HEK293T (cell line): ENCODE data around the gene C15orf61.

ENCODE experiments used
- CTCF ChIA-PET: fragments of 350-600 bp; formaldehyde crosslinking; extraction: SDS; loops from one replicate; lab custom pipeline; 2021; ENCODE audit warnings: antibody characterized with exemption, inconsistent platforms; lab: Yijun Ruan, JAX
- POLR2A ChIA-PET: fragments of 350-600 bp; formaldehyde crosslinking; extraction: SDS; loops from one replicate; lab custom pipeline; 2020; ENCODE audit warnings: antibody characterized with exemption, inconsistent platforms; lab: Yijun Ruan, JAX
- DNase-seq: peaks from one replicate; pipeline ENCODE4 v3.0.0; 2012; ENCODE audit warnings: mixed read lengths; ENCODE audit errors: extremely low spot score
- ARNT ChIP-seq: fragments of 450-650 bp; IDR thresholded peaks from 2 replicates; pipeline ENCODE4 v1.6.1; 2017; ENCODE audit warnings: mild to moderate bottlenecking
- BHLHE40 ChIP-seq: fragments of 450-650 bp; IDR thresholded peaks from 2 replicates; pipeline ENCODE4 v1.6.1; 2016; ENCODE audit warnings: mild to moderate bottlenecking, moderate library complexity, borderline replicate concordance
- CTBP1 ChIP-seq: fragments of 450-650 bp; IDR thresholded peaks from 2 replicates; pipeline ENCODE4 v1.6.1; 2016; ENCODE audit warnings: borderline replicate concordance
- ELF4 ChIP-seq: fragments of 450-650 bp; IDR thresholded peaks from 2 replicates; pipeline ENCODE4 v1.6.1; 2017; ENCODE audit warnings: antibody characterized with exemption
- FOXA1 ChIP-seq: fragments of 450-650 bp; IDR thresholded peaks from 2 replicates; pipeline ENCODE4 v1.6.1; 2016; ENCODE audit warnings: mild to moderate bottlenecking
- FOXK2 ChIP-seq: fragments of 450-650 bp; IDR thresholded peaks from 2 replicates; pipeline ENCODE4 v1.6.1; 2016; ENCODE audit warnings: mild to moderate bottlenecking
- FOXM1 ChIP-seq: fragments of 450-650 bp; IDR thresholded peaks from 2 replicates; pipeline ENCODE4 v1.6.1; 2017; ENCODE audit warnings: mild to moderate bottlenecking, borderline replicate concordance
- HDGF ChIP-seq: fragments of 450-650 bp; IDR thresholded peaks from 2 replicates; pipeline ENCODE4 v1.6.1; 2017; ENCODE audit warnings: antibody characterized with exemption, borderline replicate concordance
- L3MBTL2 ChIP-seq: fragments of 450-650 bp; conservative IDR thresholded peaks from 2 replicates; pipeline ENCODE4 v1.6.1; 2016; ENCODE audit warnings: mild to moderate bottlenecking
- LEF1 ChIP-seq: fragments of 450-650 bp; IDR thresholded peaks from 2 replicates; pipeline ENCODE4 v1.6.1; 2017; ENCODE audit warnings: mild to moderate bottlenecking, borderline replicate concordance
- NFRKB ChIP-seq: fragments of 450-650 bp; IDR thresholded peaks from 2 replicates; pipeline ENCODE4 v1.6.1; 2016; ENCODE audit warnings: mild to moderate bottlenecking, moderate library complexity
- PKNOX1 ChIP-seq: fragments of 450-650 bp; IDR thresholded peaks from 2 replicates; pipeline ENCODE4 v1.6.1; 2016
- SP1 ChIP-seq: fragments of 450-650 bp; IDR thresholded peaks from 2 replicates; pipeline ENCODE4 v1.6.1; 2017
- SUZ12 ChIP-seq: fragments of 450-650 bp; IDR thresholded peaks from 2 replicates; pipeline ENCODE4 v1.6.1; 2016; ENCODE audit warnings: mild to moderate bottlenecking
- TARDBP ChIP-seq: fragments of 450-650 bp; IDR thresholded peaks from 2 replicates; pipeline ENCODE4 v1.6.1; 2016
- ZNF384 ChIP-seq: fragments of 450-650 bp; IDR thresholded peaks from 2 replicates; pipeline ENCODE4 v1.6.1; 2016

The C15orf61 gene

DNA sequence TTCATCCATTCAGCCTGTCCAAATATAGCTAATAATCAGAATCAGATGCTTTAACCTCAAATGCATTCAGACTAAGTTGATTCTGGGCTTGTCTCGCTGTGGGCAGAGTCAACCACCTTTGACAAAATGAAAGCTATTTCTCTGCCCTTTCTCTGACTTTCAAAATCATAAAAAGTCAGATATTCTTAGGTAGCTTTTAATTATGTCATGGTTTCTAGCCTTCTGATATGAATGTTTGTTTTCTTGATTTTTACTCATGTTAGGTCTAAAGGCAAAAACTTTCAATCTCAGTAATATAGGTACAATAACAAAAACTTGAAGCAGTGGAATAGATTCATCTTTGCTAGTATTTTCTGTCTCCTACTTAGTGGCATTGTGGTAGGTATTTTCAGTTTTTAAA lies 25.3 kb upstream of the C15orf61 start:
- CTCF ChIA-PET, result interaction anchor here (0.7 kb wide), 1 partner anchor 530 kb away, joined by 3 read pairs; no protein-coding TSS in a partner anchor
- POLR2A ChIA-PET, result interaction anchor here (1.1 kb wide), 1 partner anchor 26 kb away, joined by 3 read pairs; no protein-coding TSS in a partner anchor
- no peak for DNase-seq
- TF ChIP-seq ELF4 (no peak), PKNOX1 (no peak), LEF1 (no peak), SUZ12 (no peak), ZNF384 (no peak), FOXA1 (no peak), L3MBTL2 (no peak), TARDBP (no peak), ARNT (no peak), FOXK2 (no peak), FOXM1 (no peak), BHLHE40 (no peak), HDGF (no peak)

GRCh38 chr15:67501177-67501835 lies 19.6 kb upstream of the C15orf61 start:
- CTCF ChIA-PET, result interaction anchor here (0.6 to 1.2 kb wide), 3 partner anchors 14 to 268 kb away, joined by 3 read pairs; partner anchors contain the start of gene C15orf61
- TF ChIP-seq TARDBP, result no peak
- no peak for DNase-seq
- POLR2A ChIA-PET, result interaction anchor here (1.0 kb wide), 1 partner anchor 323 kb away, joined by 4 read pairs; no protein-coding TSS in a partner anchor

- ChIA-PET CTCF (interaction anchor here (1.2 kb wide), 1 partner anchor 14 kb away, joined by 3 read pairs; no protein-coding TSS in a partner anchor), POLR2A (interaction anchor here (1.0 kb wide), 1 partner anchor 322 kb away, joined by 4 read pairs; no protein-coding TSS in a partner anchor)
Measured at GRCh38 chr15:67501836-67502461, 19.0 kb upstream of the C15orf61 start.

DNA sequence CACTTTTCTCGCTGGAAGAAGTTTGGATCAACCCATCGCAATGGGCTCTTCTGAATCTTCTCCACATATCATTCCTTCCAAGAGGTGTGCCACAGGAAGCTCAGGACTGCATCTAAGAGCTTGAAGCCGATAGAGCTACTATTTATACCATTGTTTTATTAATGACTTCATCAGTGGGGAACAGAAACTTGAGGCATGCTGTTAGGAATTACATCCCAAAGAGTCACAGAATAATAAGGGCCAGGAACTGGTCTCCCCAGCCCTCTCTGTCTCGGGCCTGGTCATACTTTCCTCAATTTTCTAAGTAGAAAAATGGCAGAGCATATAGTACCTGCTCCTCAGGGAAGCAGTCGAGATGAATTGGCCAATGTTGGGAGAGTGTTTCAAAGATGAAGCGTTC lies 16.9 kb upstream of the C15orf61 start:
- CTCF ChIA-PET, result no interaction called here
- TF ChIP-seq PKNOX1 (no peak), BHLHE40 (no peak), TARDBP (no peak), SP1 (no peak), ARNT (no peak), NFRKB (no peak), FOXA1 (no peak), HDGF (no peak), ZNF384 (no peak), LEF1 (no peak), SUZ12 (no peak), ELF4 (no peak), FOXK2 (no peak), CTBP1 (no peak), L3MBTL2 (no peak), FOXM1 (no peak)
- POLR2A ChIA-PET, result interaction anchor here (1.5 kb wide), 1 partner anchor 17 kb away, joined by 5 read pairs; the partner anchor contains the start of gene C15orf61
- no peak for DNase-seq

More at GRCh38 chr15:67501836-67502461, 19.0 kb upstream of the C15orf61 start:
- DNase-seq, result no peak
- TF ChIP-seq SUZ12, result no peak
- TF ChIP-seq NFRKB, result no peak
- no peak for TF ChIP-seq FOXK2
- no peak for TF ChIP-seq ZNF384
- no peak for TF ChIP-seq FOXA1
- no peak for TF ChIP-seq BHLHE40

GRCh38 chr15:67504796-67505195 lies 16.1 kb upstream of the C15orf61 start:
- DNase-seq, result no peak
- POLR2A ChIA-PET, result interaction anchor here (1.5 kb wide), 1 partner anchor 16 kb away, joined by 5 read pairs; the partner anchor contains the start of gene C15orf61

More at GRCh38 chr15:67504796-67505195, 16.1 kb upstream of the C15orf61 start:
- CTCF ChIA-PET, result no interaction called here
- TF ChIP-seq BHLHE40, result no peak
- TF ChIP-seq ELF4, result no peak
- no peak for TF ChIP-seq ZNF384
- no peak for TF ChIP-seq CTBP1
- no peak for TF ChIP-seq NFRKB
- TF ChIP-seq FOXK2, result no peak
- TF ChIP-seq HDGF, result no peak
- no peak for TF ChIP-seq FOXM1
- no peak for TF ChIP-seq TARDBP
- no peak for TF ChIP-seq PKNOX1
